DND-41 (cell line): Measurements from ENCODE around the gene METTL26.

Experiments
- ATAC-seq: fragments of 200-7000 bp; cut with Tn5 transposase; 3 replicates; pipeline ENCODE4 v1.9.1; 2021; ENCODE audit warnings: low read depth; ENCODE audit not compliant: insufficient read depth
- DNase-seq: peaks from one replicate; pipeline ENCODE4 v3.0.0-alpha.2; 2020
- H2AFZ ChIP-seq: 2 replicates; pipeline ENCODE4 v1.6.0; 2012; ENCODE audit warnings: low read depth, low read length
- H3K27ac ChIP-seq: 2 replicates; pipeline ENCODE4 v1.5.1; 2012; ENCODE audit warnings: low read length, inconsistent platforms
- H3K27me3 ChIP-seq: fragments of 200-600 bp; sonication (generic); 2 replicates; pipeline ENCODE4 v1.6.0; 2012; ENCODE audit warnings: low read length, mild to moderate bottlenecking, inconsistent platforms; ENCODE audit not compliant: insufficient read depth, poor library complexity
- H3K36me3 ChIP-seq: 2 replicates; pipeline ENCODE4 v1.5.1; 2012; ENCODE audit warnings: low read length, inconsistent platforms; ENCODE audit not compliant: insufficient read depth
- H3K4me1 ChIP-seq: 2 replicates; pipeline ENCODE4 v1.5.1; 2012; ENCODE audit warnings: mild to moderate bottlenecking, low read length; ENCODE audit not compliant: insufficient read depth
- H3K4me2 ChIP-seq: 2 replicates; pipeline ENCODE4 v1.6.0; 2012; ENCODE audit warnings: mild to moderate bottlenecking, moderate library complexity, low read length, inconsistent platforms; ENCODE audit not compliant: insufficient read depth
- H3K4me3 ChIP-seq, 2 experiments: fragments of 200-600 bp in 1 of 2; shearing (Covaris generic) in 1 of 2; 2 replicates each; pipeline ENCODE4 v1.5.1; 2012 to 2016; ENCODE audit warnings: inconsistent platforms in 2 of 2, low read length in 2 of 2, mild to moderate bottlenecking in 2 of 2, low read depth in 1 of 2, moderate library complexity in 1 of 2
- H3K79me2 ChIP-seq: 2 replicates; pipeline ENCODE4 v1.6.0; 2012; ENCODE audit warnings: low read length, inconsistent platforms; ENCODE audit not compliant: insufficient read depth
- H3K9ac ChIP-seq: 2 replicates; pipeline ENCODE4 v1.6.0; 2012; ENCODE audit warnings: low read depth, mild to moderate bottlenecking, inconsistent platforms, low read length, moderate library complexity
- H3K9me3 ChIP-seq: 2 replicates; pipeline ENCODE4 v1.5.1; 2012; ENCODE audit warnings: low read length, moderate library complexity, mild to moderate bottlenecking, inconsistent platforms; ENCODE audit not compliant: insufficient read depth, severe bottlenecking
- H4K20me1 ChIP-seq: 2 replicates; pipeline ENCODE4 v1.6.0; 2012; ENCODE audit warnings: low read length; ENCODE audit not compliant: insufficient read depth
- EZH2 ChIP-seq: IDR thresholded peaks from 3 replicates; pipeline ENCODE4 v1.6.1; 2012; ENCODE audit warnings: borderline replicate concordance, low read depth, mild to moderate bottlenecking, moderate library complexity, low read length, inconsistent platforms; ENCODE audit not compliant: severe bottlenecking
- TF ChIP-seq, protein P1 (sequence below): IDR thresholded peaks from 2 replicates; pipeline ENCODE4 v1.5.1; 2012; ENCODE audit warnings: borderline replicate concordance, low read length, moderate library complexity, mild to moderate bottlenecking; ENCODE audit not compliant: poor library complexity, severe bottlenecking; ENCODE audit errors: extremely low read depth

Gene METTL26

GRCh38 chr16:596736-597060 lies 39.4 kb downstream of the METTL26 start:
- Histone ChIP-seq H3K27ac (no peak overlapping the region), H2AFZ (no peak overlapping the region), H4K20me1 (peaks cover 51% of the 10 kb centered on the region), H3K27me3 (no peaks in the 10 kb centered on the region), H3K9ac (no peak overlapping the region), H3K36me3 (peaks cover 40% of the 10 kb centered on the region), H3K9me3 (no peaks in the 10 kb centered on the region), H3K4me2 (no peak overlapping the region), H3K79me2 (peaks cover 71% of the 10 kb centered on the region), H3K4me3 (no peak overlapping the region), H3K4me1 (peaks cover 5% of the 10 kb centered on the region)
- ATAC-seq (no peak), DNase-seq (no peak)
- TF ChIP-seq, protein P1, sequence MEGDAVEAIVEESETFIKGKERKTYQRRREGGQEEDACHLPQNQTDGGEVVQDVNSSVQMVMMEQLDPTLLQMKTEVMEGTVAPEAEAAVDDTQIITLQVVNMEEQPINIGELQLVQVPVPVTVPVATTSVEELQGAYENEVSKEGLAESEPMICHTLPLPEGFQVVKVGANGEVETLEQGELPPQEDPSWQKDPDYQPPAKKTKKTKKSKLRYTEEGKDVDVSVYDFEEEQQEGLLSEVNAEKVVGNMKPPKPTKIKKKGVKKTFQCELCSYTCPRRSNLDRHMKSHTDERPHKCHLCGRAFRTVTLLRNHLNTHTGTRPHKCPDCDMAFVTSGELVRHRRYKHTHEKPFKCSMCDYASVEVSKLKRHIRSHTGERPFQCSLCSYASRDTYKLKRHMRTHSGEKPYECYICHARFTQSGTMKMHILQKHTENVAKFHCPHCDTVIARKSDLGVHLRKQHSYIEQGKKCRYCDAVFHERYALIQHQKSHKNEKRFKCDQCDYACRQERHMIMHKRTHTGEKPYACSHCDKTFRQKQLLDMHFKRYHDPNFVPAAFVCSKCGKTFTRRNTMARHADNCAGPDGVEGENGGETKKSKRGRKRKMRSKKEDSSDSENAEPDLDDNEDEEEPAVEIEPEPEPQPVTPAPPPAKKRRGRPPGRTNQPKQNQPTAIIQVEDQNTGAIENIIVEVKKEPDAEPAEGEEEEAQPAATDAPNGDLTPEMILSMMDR, result no peak
- no peak for TF ChIP-seq EZH2

DNA sequence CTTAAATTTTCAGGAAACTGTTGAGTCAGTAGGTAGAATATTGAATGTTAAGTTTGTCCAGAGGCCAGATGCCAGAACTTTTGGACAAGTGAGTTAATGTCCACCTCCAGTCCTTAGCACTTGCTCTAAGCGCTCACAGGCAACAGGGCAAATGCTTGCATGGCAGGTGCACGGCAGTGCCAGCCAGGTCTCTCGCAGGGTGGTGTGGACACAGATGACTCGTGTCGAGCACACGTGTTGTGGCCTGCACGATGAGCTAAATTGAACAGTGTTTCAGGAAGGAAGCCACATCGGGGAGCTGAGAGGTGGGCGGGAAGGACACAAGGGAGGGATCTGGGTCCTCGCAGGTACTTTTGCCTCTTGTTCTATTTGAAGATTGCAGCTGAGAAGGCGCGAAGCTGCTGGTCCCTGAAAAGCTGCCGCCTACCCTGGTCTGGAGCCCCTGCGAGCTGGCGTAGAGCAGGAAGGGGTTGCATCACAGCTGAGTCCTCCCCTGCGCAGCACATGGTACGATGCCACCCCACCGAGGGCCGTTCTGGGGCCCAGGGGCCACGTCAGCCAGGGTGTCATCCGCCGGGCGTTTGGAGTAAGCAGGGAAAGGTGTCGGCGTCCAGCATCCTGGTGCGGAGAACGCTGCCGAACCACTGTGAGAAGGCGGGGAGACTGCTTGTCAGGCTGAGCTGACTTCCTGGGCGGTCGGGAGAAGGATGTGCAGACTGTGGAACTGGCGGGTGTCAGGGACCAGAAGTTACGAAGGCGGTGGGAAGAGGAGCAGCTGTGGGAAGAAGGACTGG lies 40.0 kb downstream of the METTL26 start:
- Histone ChIP-seq H3K4me2 (no peak overlapping the region), H3K36me3 (peaks cover 37% of the 10 kb centered on the region), H3K27ac (no peak overlapping the region), H3K4me1 (peaks cover 10% of the 10 kb centered on the region), H3K79me2 (peaks cover 73% of the 10 kb centered on the region), H3K9ac (no peak overlapping the region), H3K27me3 (no peaks in the 10 kb centered on the region), H3K9me3 (no peaks in the 10 kb centered on the region), H3K4me3 (no peak overlapping the region), H4K20me1 (peaks cover 53% of the 10 kb centered on the region), H2AFZ (no peak overlapping the region)
- no peak for ATAC-seq
- TF ChIP-seq, protein P1, result no peak
- TF ChIP-seq EZH2, result no peak
- no peak for DNase-seq

- Histone ChIP-seq H3K27me3 (no peaks in the 10 kb centered on the region), H3K4me1 (peaks cover 18% of the 10 kb centered on the region), H3K9ac (no peak overlapping the region), H3K27ac (no peak overlapping the region), H4K20me1 (peaks cover 57% of the 10 kb centered on the region), H3K4me2 (no peak overlapping the region), H3K4me3 (no peak overlapping the region), H2AFZ (no peak overlapping the region), H3K36me3 (peaks cover 33% of the 10 kb centered on the region), H3K79me2 (peaks cover 82% of the 10 kb centered on the region), H3K9me3 (no peaks in the 10 kb centered on the region)
- no peak for ATAC-seq
- TF ChIP-seq EZH2, result no peak
- TF ChIP-seq, protein P1, result no peak
- DNase-seq, result no peak
Measured at GRCh38 chr16:595094-595528, 41.0 kb downstream of the METTL26 start.
